GM12801 (cell line): ENCODE measurements around the gene GGT6.

ENCODE experiments used
- CTCF ChIP-seq: IDR thresholded peaks from one replicate; pipeline ENCODE4 v1.5.1; 2011; ENCODE audit warnings: control low read depth; ENCODE audit not compliant: insufficient read length; ENCODE audit errors: extremely low read depth

Gene GGT6

GRCh38 chr17:4542003-4542725, 18.2 kb downstream of the GGT6 start:
- no peak for TF ChIP-seq CTCF

GRCh38 chr17:4541328-4542002, 18.9 kb downstream of the GGT6 start:
- TF ChIP-seq CTCF = no peak

GRCh38 chr17:4540687-4541327, 19.6 kb downstream of the GGT6 start:
- TF ChIP-seq CTCF = no peak

- no peak for TF ChIP-seq CTCF
Observed at GRCh38 chr17:4540224-4540651, 20.1 kb downstream of the GGT6 start.

GRCh38 chr17:4539576-4540223, 20.7 kb downstream of the GGT6 start:
- TF ChIP-seq CTCF = no peak

GRCh38 chr17:4539025-4539424, 21.4 kb downstream of the GGT6 start:
- TF ChIP-seq CTCF = no peak
